ENCODE data around the gene DIDO1. TPM values are rescaled to one million over a fixed set of nuclear protein-coding genes. Genes with fewer than 3 reads are reported as not detected.
A peak's percentile ranks its signal among the peaks of the same experiment; 100 is the strongest.

DIDO1 gene
- total and polyA plus RNA-seq, 2 of the 13 experiments (the other 11 are each of a cell fraction or from before 2014, with no cell fraction given), result 75.0 to 75.1 TPM

DNA sequence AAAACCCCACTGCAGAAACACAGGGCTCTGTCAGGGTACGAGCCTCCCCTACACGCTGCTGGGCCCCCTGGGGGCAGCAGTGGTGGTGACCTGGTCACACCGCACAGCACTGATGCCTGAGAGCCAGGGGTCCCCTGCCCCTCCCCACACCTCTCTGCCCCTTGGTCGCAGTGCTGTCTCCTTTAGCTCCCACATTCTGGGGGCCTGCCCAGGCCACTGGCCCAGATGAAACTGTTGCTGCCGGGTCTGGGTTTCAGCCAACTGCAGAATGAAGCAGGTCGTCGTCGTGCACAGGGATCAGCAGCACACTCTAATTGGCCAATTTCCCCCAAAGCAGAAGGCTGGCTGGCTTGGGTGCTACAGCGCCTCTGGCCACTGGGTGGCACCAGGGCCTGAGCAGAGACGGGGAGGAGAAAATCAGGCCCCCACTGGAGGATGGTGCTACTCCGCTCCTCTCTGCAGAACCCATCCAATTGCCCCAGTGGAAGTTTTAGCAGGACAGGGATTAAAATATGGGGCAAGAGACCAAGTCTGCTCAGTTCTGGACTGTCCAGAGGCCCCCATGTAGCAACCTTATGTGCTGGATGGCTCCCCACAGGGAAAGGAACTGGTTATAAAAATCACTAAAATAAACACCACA is 26.1 kb downstream of the DIDO1 start (continued):
- no peak for TF ChIP-seq SIX4 (CRISPR knock-in tag; IDR thresholded peaks at IDR 0.05)
- TF ChIP-seq, protein P1, sequence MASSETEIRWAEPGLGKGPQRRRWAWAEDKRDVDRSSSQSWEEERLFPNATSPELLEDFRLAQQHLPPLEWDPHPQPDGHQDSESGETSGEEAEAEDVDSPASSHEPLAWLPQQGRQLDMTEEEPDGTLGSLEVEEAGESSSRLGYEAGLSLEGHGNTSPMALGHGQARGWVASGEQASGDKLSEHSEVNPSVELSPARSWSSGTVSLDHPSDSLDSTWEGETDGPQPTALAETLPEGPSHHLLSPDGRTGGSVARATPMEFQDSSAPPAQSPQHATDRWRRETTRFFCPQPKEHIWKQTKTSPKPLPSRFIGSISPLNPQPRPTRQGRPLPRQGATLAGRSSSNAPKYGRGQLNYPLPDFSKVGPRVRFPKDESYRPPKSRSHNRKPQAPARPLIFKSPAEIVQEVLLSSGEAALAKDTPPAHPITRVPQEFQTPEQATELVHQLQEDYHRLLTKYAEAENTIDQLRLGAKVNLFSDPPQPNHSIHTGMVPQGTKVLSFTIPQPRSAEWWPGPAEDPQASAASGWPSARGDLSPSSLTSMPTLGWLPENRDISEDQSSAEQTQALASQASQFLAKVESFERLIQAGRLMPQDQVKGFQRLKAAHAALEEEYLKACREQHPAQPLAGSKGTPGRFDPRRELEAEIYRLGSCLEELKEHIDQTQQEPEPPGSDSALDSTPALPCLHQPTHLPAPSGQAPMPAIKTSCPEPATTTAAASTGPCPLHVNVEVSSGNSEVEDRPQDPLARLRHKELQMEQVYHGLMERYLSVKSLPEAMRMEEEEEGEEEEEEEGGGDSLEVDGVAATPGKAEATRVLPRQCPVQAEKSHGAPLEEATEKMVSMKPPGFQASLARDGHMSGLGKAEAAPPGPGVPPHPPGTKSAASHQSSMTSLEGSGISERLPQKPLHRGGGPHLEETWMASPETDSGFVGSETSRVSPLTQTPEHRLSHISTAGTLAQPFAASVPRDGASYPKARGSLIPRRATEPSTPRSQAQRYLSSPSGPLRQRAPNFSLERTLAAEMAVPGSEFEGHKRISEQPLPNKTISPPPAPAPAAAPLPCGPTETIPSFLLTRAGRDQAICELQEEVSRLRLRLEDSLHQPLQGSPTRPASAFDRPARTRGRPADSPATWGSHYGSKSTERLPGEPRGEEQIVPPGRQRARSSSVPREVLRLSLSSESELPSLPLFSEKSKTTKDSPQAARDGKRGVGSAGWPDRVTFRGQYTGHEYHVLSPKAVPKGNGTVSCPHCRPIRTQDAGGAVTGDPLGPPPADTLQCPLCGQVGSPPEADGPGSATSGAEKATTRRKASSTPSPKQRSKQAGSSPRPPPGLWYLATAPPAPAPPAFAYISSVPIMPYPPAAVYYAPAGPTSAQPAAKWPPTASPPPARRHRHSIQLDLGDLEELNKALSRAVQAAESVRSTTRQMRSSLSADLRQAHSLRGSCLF (CRISPR knock-in tag; IDR thresholded peaks at IDR 0.05; ENCODE audit: borderline replicate concordance), result 0 out of 2 replicates have a peak, but pooled peaks have one; percentile 76
- TF ChIP-seq, protein P2, sequence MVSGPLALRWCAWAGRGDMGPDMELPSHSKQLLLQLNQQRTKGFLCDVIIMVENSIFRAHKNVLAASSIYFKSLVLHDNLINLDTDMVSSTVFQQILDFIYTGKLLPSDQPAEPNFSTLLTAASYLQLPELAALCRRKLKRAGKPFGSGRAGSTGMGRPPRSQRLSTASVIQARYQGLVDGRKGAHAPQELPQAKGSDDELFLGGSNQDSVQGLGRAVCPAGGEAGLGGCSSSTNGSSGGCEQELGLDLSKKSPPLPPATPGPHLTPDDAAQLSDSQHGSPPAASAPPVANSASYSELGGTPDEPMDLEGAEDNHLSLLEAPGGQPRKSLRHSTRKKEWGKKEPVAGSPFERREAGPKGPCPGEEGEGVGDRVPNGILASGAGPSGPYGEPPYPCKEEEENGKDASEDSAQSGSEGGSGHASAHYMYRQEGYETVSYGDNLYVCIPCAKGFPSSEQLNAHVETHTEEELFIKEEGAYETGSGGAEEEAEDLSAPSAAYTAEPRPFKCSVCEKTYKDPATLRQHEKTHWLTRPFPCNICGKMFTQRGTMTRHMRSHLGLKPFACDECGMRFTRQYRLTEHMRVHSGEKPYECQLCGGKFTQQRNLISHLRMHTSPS (CRISPR knock-in tag; IDR thresholded peaks at IDR 0.05; ENCODE audit: low read depth), result no peak; the same call in 1 of the 2 replicates
- TF ChIP-seq MEIS2 (CRISPR knock-in tag; IDR thresholded peaks at IDR 0.05), result peak; percentile 91
- peak; percentile 25; the same call in 1 of the 2 replicates for TF ChIP-seq GFI1 (CRISPR knock-in tag; IDR thresholded peaks at IDR 0.05; ENCODE audit: borderline replicate concordance)
- TF ChIP-seq, protein P3, sequence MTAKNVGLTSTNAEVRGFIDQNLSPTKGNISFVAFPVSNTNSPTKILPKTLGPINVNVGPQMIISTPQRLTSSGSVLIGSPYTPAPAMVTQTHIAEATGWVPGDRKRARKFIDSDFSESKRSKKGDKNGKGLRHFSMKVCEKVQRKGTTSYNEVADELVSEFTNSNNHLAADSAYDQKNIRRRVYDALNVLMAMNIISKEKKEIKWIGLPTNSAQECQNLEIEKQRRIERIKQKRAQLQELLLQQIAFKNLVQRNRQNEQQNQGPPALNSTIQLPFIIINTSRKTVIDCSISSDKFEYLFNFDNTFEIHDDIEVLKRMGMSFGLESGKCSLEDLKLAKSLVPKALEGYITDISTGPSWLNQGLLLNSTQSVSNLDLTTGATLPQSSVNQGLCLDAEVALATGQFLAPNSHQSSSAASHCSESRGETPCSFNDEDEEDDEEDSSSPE (CRISPR knock-in tag; IDR thresholded peaks at IDR 0.05), result no peak
- TF ChIP-seq ZSCAN12 (CRISPR knock-in tag; IDR thresholded peaks at IDR 0.05), result peak; percentile 78; the same call in 1 of the 2 replicates
- TF ChIP-seq ZNF775 (CRISPR knock-in tag; IDR thresholded peaks at IDR 0.05; ENCODE audit: borderline replicate concordance), result peak; percentile 71; the same call in 1 of the 2 replicates
- TF ChIP-seq, protein P4, sequence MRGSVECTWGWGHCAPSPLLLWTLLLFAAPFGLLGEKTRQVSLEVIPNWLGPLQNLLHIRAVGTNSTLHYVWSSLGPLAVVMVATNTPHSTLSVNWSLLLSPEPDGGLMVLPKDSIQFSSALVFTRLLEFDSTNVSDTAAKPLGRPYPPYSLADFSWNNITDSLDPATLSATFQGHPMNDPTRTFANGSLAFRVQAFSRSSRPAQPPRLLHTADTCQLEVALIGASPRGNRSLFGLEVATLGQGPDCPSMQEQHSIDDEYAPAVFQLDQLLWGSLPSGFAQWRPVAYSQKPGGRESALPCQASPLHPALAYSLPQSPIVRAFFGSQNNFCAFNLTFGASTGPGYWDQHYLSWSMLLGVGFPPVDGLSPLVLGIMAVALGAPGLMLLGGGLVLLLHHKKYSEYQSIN (CRISPR knock-in tag; IDR thresholded peaks at IDR 0.05; ENCODE audit: borderline replicate concordance), result no peak
- TF ChIP-seq TBX3 (IDR thresholded peaks at IDR 0.05; ENCODE audit: borderline replicate concordance), result no peak
- TF ChIP-seq PHB2 (IDR thresholded peaks at IDR 0.05; ENCODE audit: partially characterized antibody), result no peak
- TF ChIP-seq, protein P5, sequence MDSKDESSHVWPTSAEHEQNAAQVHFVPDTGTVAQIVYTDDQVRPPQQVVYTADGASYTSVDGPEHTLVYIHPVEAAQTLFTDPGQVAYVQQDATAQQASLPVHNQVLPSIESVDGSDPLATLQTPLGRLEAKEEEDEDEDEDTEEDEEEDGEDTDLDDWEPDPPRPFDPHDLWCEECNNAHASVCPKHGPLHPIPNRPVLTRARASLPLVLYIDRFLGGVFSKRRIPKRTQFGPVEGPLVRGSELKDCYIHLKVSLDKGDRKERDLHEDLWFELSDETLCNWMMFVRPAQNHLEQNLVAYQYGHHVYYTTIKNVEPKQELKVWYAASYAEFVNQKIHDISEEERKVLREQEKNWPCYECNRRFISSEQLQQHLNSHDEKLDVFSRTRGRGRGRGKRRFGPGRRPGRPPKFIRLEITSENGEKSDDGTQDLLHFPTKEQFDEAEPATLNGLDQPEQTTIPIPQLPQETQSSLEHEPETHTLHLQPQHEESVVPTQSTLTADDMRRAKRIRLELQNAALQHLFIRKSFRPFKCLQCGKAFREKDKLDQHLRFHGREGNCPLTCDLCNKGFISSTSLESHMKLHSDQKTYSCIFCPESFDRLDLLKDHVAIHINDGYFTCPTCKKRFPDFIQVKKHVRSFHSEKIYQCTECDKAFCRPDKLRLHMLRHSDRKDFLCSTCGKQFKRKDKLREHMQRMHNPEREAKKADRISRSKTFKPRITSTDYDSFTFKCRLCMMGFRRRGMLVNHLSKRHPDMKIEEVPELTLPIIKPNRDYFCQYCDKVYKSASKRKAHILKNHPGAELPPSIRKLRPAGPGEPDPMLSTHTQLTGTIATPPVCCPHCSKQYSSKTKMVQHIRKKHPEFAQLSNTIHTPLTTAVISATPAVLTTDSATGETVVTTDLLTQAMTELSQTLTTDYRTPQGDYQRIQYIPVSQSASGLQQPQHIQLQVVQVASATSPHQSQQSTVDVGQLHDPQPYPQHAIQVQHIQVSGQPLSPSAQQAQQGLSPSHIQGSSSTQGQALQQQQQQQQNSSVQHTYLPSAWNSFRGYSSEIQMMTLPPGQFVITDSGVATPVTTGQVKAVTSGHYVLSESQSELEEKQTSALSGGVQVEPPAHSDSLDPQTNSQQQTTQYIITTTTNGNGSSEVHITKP (CRISPR knock-in tag; IDR thresholded peaks at IDR 0.05; ENCODE audit: low read depth), result no peak
- TF ChIP-seq SALL2 (CRISPR knock-in tag; IDR thresholded peaks at IDR 0.05), result peak; percentile 95
- no peak for TF ChIP-seq NFRKB (IDR thresholded peaks at IDR 0.05)
- TF ChIP-seq ZNF101 (CRISPR knock-in tag; IDR thresholded peaks at IDR 0.05; ENCODE audit: borderline replicate concordance, low read depth), result peak; percentile 90; the same call in 1 of the 2 replicates
- TF ChIP-seq EED (CRISPR knock-in tag; IDR thresholded peaks at IDR 0.05), result peak; percentile 95

Measured in HepG2 (cell line).